Activated naive CD4-positive, alpha-beta T cell treated with Interleukin-2 at 50 U/mL for 16 hours (primary cell): ENCODE results near the gene GCH1.
"Not testable (repeated sequence)": the region's sequence is repeated elsewhere in the genome, so short reads cannot be mapped to it uniquely, and the experiment has no call there.

Experiments used
- DNase-seq: peaks from one replicate; pipeline ENCODE4 v3.0.0-alpha.2; 2020

The GCH1 gene

GRCh38 chr14:54817506-54817905 lies 85.1 kb downstream of the GCH1 start:
- DNase-seq = no peak

GRCh38 chr14:54816450-54816849 lies 86.2 kb downstream of the GCH1 start:
- no peak for DNase-seq

GRCh38 chr14:54815515-54815914 lies 87.1 kb downstream of the GCH1 start:
- DNase-seq = no peak

- DNase-seq = no peak
These were observed 87.6 kb downstream of the GCH1 start for GRCh38 chr14:54815016-54815415.

GRCh38 chr14:54814076-54814475 lies 88.5 kb downstream of the GCH1 start:
- no peak for DNase-seq

GRCh38 chr14:54813081-54813480 lies 89.5 kb downstream of the GCH1 start:
- no peak for DNase-seq

GRCh38 chr14:54812617-54813016 lies 90.0 kb downstream of the GCH1 start:
- DNase-seq = no peak

- no peak for DNase-seq
These were observed 92.9 kb downstream of the GCH1 start for GRCh38 chr14:54809767-54810166.

GRCh38 chr14:54808326-54809161 lies 94.1 kb downstream of the GCH1 start:
- no peak for DNase-seq

GRCh38 chr14:54807881-54808280 lies 94.7 kb downstream of the GCH1 start:
- no peak for DNase-seq

- no peak for DNase-seq
These were observed 95.2 kb downstream of the GCH1 start for GRCh38 chr14:54807428-54807827.

GRCh38 chr14:54806616-54807015 lies 96.0 kb downstream of the GCH1 start:
- DNase-seq = no peak

- peak; percentile 73 for DNase-seq
These were observed 96.9 kb downstream of the GCH1 start for GRCh38 chr14:54805445-54806322.

GRCh38 chr14:54805070-54805444 lies 97.6 kb downstream of the GCH1 start:
- no peak for DNase-seq

- no peak for DNase-seq
These were observed 98.0 kb downstream of the GCH1 start for GRCh38 chr14:54804538-54805041.

- no peak for DNase-seq
These were observed 98.6 kb downstream of the GCH1 start for GRCh38 chr14:54803926-54804537.

GRCh38 chr14:54803396-54803795 lies 99.2 kb downstream of the GCH1 start:
- DNase-seq = no peak

GRCh38 chr14:54801482-54801881 lies 101.1 kb downstream of the GCH1 start:
- not testable (repeated sequence) for DNase-seq

- DNase-seq = no peak
These were observed 104.0 kb downstream of the GCH1 start for GRCh38 chr14:54798465-54799124.

- DNase-seq = no peak
These were observed 104.6 kb downstream of the GCH1 start for GRCh38 chr14:54797986-54798385.

GRCh38 chr14:54797556-54797955 lies 105.1 kb downstream of the GCH1 start:
- no peak for DNase-seq

- no peak for DNase-seq
These were observed 105.7 kb downstream of the GCH1 start for GRCh38 chr14:54796961-54797360.

GRCh38 chr14:54794796-54795195 lies 107.8 kb downstream of the GCH1 start:
- DNase-seq = no peak
